Measurements from ENCODE around the gene PLAC8. TPM values are rescaled to one million over a fixed set of nuclear protein-coding genes. Genes with fewer than 3 reads are reported as not detected.
A peak's percentile ranks its signal among the peaks of the same experiment; 100 is the strongest.
"Not testable (repeated sequence)": the region's sequence is repeated elsewhere in the genome, so short reads cannot be mapped to it uniquely, and the experiment has no call there.

The PLAC8 gene
- total RNA-seq, 2 experiments from 2014 or later = 249 to 259 TPM

GRCh38 chr4:83075311-83076095, 39.0 kb downstream of the PLAC8 start:
- intact Hi-C loops (cut with DNase I, micrococcal nuclease) = no loop called here
- POLR2A ChIA-PET = interaction anchor here (0.6 to 2.8 kb wide), 9 partner anchors 9 to 208 kb away, joined by 3 to 15 read pairs (median 4); no protein-coding TSS in a partner anchor
- Histone ChIP-seq H3K27me3 (ENCODE audit: control insufficient read depth in 1 of 2, insufficient read depth in 2 of 2, low read length in 2 of 2) (no peaks in the 10 kb centered on the region), H3K36me3 (ENCODE audit: insufficient read depth, low read length) (peaks cover 25% of the 10 kb centered on the region), H3K4me1 (ENCODE audit: insufficient read depth, low read length) (peaks cover 8% of the 10 kb centered on the region), H3K27ac (ENCODE audit: low read depth in 1 of 2, low read length in 2 of 2) (no peak overlapping the region), H3K4me3 (ENCODE audit: low read length) (no peak overlapping the region), H3K9me3 (ENCODE audit: control insufficient read depth in 1 of 2, insufficient read depth in 1 of 2, low read length in 2 of 2) (no peaks in the 10 kb centered on the region)
- Mint-ChIP-seq H3K27me3 (no peaks in the 10 kb centered on the region), H3K9me3 (no peaks in the 10 kb centered on the region), H3K4me3 (no peak overlapping the region), H3K27ac (no peak overlapping the region), H3K36me3 (ENCODE audit: low read depth) (peaks cover 44% of the 10 kb centered on the region), H3K4me1 (ENCODE audit: low read depth) (peaks cover 15% of the 10 kb centered on the region)
- CTCF ChIA-PET = interaction anchor here (1.1 to 3.9 kb wide), 9 partner anchors 9 to 206 kb away, joined by 3 to 24 read pairs (median 6); partner anchors contain the start of gene PLAC8
- no peak for TF ChIP-seq CTCF (IDR thresholded peaks at IDR 0.05)
- DNase-seq (no peak), ATAC-seq (ENCODE audit: poor library complexity) (no peak)

- H3K27ac Mint-ChIP-seq; H3K4me1 ChIP-seq (ENCODE audit: insufficient read depth, low read length); DNase-seq; H3K27ac ChIP-seq (ENCODE audit: low read depth in 1 of 2, low read length in 2 of 2); H3K9me3 Mint-ChIP-seq; H3K4me3 Mint-ChIP-seq; H3K27me3 ChIP-seq (ENCODE audit: control insufficient read depth in 1 of 2, insufficient read depth in 2 of 2, low read length in 2 of 2); H3K4me3 ChIP-seq (ENCODE audit: low read length); H3K27me3 Mint-ChIP-seq; ATAC-seq (ENCODE audit: poor library complexity); H3K9me3 ChIP-seq (ENCODE audit: control insufficient read depth in 1 of 2, insufficient read depth in 1 of 2, low read length in 2 of 2): not testable (repeated sequence)
- ChIA-PET CTCF (interaction anchor here (0.6 to 3.9 kb wide), 11 partner anchors 10 to 206 kb away, joined by 3 to 24 read pairs (median 4); partner anchors contain the start of gene PLAC8), POLR2A (interaction anchor here (0.6 to 2.8 kb wide), 13 partner anchors 10 to 210 kb away, joined by 3 to 15 read pairs (median 5); partner anchors contain the start of gene COQ2)
- peaks cover 52% of the 10 kb centered on the region for H3K36me3 Mint-ChIP-seq (ENCODE audit: low read depth)
- H3K4me1 Mint-ChIP-seq (ENCODE audit: low read depth) = peaks cover 13% of the 10 kb centered on the region
- peaks cover 32% of the 10 kb centered on the region for H3K36me3 ChIP-seq (ENCODE audit: insufficient read depth, low read length)
- intact Hi-C loops (cut with DNase I, micrococcal nuclease) = loop anchor here (1.0 to 5.0 kb wide), 5 partner anchors 36 to 208 kb away; partner anchors contain the start of gene PLAC8 (in 1 of the 2)
These were observed 39.7 kb downstream of the PLAC8 start for GRCh38 chr4:83074783-83075182.

GRCh38 chr4:83074086-83074704, 40.3 kb downstream of the PLAC8 start:
- peaks cover 8% of the 10 kb centered on the region for H3K4me1 ChIP-seq (ENCODE audit: insufficient read depth, low read length)
- no peaks in the 10 kb centered on the region for H3K9me3 ChIP-seq (ENCODE audit: control insufficient read depth in 1 of 2, insufficient read depth in 1 of 2, low read length in 2 of 2)
- CTCF ChIA-PET = interaction anchor here (0.6 to 3.9 kb wide), 12 partner anchors 10 to 207 kb away, joined by 3 to 24 read pairs (median 4); partner anchors contain the start of gene PLAC8
- intact Hi-C loops (cut with DNase I, micrococcal nuclease) = loop anchor here (1.0 to 5.0 kb wide), 5 partner anchors 36 to 208 kb away; partner anchors contain the start of gene PLAC8 (in 1 of the 2)
- DNase-seq = peak in 9 of 14 experiments; percentile 26 to 93 (median 59)
- peak; percentile 95 for ATAC-seq (ENCODE audit: poor library complexity)
- H3K4me1 Mint-ChIP-seq (ENCODE audit: low read depth) = peaks cover 13% of the 10 kb centered on the region
- H3K27ac ChIP-seq (ENCODE audit: low read depth in 1 of 2, low read length in 2 of 2) = no peak overlapping the region
- H3K9me3 Mint-ChIP-seq = no peaks in the 10 kb centered on the region
- no peaks in the 10 kb centered on the region for H3K27me3 Mint-ChIP-seq
- H3K36me3 Mint-ChIP-seq (ENCODE audit: low read depth) = peaks cover 57% of the 10 kb centered on the region
- POLR2A ChIA-PET = interaction anchor here (0.7 to 2.8 kb wide), 12 partner anchors 11 to 210 kb away, joined by 3 to 15 read pairs (median 6); partner anchors contain the start of gene COQ2
- peak; percentile 77 for TF ChIP-seq CTCF (IDR thresholded peaks at IDR 0.05)
- H3K4me3 Mint-ChIP-seq = peak overlapping the region; percentile 68
- no peaks in the 10 kb centered on the region for H3K27me3 ChIP-seq (ENCODE audit: control insufficient read depth in 1 of 2, insufficient read depth in 2 of 2, low read length in 2 of 2)
- peak overlapping the region; percentile 13 for H3K4me3 ChIP-seq (ENCODE audit: low read length)
- H3K36me3 ChIP-seq (ENCODE audit: insufficient read depth, low read length) = peaks cover 38% of the 10 kb centered on the region
- peak overlapping the region; percentile 69 for H3K27ac Mint-ChIP-seq
